HG03064 (cell line): ENCODE data around the gene USP35.

Source experiments
- ATAC-seq: cut with Tn5 transposase; IDR thresholded peaks from one replicate; pipeline ENCODE4 v1.9.1; 2021; ENCODE audit warnings: low read depth; ENCODE audit not compliant: unreplicated experiment

Gene USP35

DNA sequence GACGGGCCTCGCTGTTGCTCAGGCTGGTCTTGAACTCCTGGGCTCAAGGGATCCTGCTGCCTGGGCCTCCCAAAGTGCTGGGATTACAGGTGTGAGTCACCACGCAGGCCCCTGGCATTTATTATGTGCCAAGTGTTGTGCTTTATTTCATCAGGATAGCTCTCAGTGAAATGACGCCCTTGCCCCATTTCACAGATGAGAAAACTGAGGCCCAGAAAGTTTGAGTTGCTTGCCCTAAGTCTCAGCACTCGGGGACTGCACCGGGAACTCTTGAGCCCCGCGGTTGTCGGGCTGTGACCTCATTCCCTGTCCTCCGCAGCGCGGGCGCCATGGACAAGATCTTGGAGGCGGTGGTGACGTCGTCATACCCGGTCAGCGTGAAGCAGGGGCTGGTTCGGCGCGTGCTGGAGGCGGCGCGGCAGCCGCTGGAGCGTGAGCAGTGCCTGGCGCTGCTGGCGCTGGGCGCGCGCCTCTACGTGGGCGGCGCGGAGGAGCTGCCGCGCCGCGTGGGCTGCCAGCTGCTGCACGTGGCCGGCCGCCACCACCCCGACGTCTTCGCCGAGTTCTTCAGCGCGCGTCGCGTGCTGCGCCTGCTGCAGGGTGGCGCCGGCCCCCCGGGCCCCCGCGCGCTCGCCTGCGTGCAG is 7.3 kb downstream of the USP35 start:
- ATAC-seq, result no peak

- no peak for ATAC-seq
Observed at GRCh38 chr11:78196661-78197091, 8.0 kb downstream of the USP35 start.

- ATAC-seq, result no peak
Observed at GRCh38 chr11:78197816-78198215, 9.1 kb downstream of the USP35 start.

GRCh38 chr11:78199015-78199652 is 10.4 kb downstream of the USP35 start:
- no peak for ATAC-seq

- ATAC-seq, result no peak
Observed at GRCh38 chr11:78199653-78200015, 10.9 kb downstream of the USP35 start.

DNA sequence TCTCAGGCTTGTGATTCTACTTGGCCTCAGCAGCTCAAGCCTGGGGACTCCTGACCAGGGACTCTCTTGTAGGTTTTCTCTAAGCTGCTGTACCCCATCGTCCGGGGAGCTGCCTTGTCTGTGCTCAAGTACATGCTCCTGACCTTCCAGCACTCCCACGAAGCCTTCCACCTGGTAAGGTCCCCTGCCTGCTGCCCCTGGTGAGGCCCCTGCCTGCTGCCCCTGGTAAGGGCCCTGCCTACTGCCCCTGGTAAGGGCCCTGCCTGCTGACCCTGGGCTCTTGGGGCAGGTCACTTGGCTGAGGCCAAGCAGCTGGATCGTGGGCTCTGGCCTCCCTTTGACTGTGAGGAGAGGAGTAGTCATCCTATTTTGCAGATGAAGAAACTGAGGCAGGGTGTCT is 11.3 kb downstream of the USP35 start:
- ATAC-seq, result no peak

GRCh38 chr11:78200553-78200952 is 11.8 kb downstream of the USP35 start:
- no peak for ATAC-seq

DNA sequence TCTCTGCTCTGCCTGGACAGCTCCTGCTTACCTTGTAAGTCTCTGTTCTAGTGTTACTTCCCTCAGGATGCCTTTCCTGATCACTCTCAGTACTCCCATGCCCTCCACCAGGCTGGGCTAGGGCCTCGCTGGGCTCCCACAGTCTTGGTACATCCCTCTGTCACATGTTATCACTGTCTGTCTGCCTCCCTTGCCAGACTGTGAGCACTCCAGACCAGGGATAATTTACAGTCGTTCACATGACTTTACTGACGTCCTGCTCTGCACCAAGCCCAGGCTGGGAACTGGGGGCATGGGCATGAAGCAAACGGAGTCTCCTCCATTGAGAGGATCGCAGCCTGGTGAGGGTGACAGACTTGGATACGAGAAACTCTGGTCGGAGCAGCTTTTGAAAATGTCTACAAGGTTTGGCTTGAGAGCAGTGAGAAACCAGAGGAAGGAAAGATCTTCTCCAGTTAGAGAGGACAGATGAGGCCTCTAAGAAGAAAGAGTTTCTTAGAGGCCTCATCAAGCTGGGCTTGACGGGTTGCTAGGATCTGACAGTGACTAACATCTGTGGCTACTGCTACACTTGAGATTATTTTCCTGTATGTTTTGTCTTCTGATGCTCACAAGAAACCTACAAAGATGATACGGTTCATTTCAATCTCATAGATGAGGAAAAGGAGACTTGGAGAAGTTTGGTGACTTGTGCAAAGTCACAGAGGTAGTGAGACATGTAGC is 12.5 kb downstream of the USP35 start:
- ATAC-seq, result no peak

GRCh38 chr11:78202733-78203167 is 14.0 kb downstream of the USP35 start:
- no peak for ATAC-seq

GRCh38 chr11:78203184-78203583 is 14.5 kb downstream of the USP35 start:
- no peak for ATAC-seq

- no peak for ATAC-seq
Observed at GRCh38 chr11:78205256-78205655, 16.5 kb downstream of the USP35 start.

DNA sequence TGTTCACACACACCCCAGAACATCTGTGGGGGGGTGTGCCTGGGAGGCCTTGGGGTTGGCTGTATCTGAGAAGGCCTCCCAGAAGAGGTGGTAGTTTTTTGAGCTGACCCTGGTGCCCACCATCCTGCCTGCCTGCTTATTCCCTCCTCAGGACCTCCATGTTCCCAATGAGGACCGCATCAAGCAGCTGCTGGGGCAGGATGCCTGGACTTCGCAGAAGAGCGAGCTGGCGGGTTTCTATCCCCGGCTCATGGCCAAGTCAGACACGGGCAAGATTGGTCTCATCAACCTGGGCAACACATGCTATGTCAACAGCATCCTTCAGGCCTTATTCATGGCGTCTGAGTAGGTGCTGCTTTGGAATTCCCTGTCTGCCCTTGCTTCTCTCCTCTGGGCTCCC is 17.0 kb downstream of the USP35 start:
- no peak for ATAC-seq

- no peak for ATAC-seq
Observed at GRCh38 chr11:78207532-78208256, 19.0 kb downstream of the USP35 start.

GRCh38 chr11:78208257-78209165 is 19.8 kb downstream of the USP35 start:
- ATAC-seq, result no peak

GRCh38 chr11:78209478-78209877 is 20.8 kb downstream of the USP35 start:
- ATAC-seq, result no peak

- no peak for ATAC-seq
Observed at GRCh38 chr11:78210000-78210608, 21.4 kb downstream of the USP35 start.

- no peak for ATAC-seq
Observed at GRCh38 chr11:78211565-78211964, 22.8 kb downstream of the USP35 start.

DNA sequence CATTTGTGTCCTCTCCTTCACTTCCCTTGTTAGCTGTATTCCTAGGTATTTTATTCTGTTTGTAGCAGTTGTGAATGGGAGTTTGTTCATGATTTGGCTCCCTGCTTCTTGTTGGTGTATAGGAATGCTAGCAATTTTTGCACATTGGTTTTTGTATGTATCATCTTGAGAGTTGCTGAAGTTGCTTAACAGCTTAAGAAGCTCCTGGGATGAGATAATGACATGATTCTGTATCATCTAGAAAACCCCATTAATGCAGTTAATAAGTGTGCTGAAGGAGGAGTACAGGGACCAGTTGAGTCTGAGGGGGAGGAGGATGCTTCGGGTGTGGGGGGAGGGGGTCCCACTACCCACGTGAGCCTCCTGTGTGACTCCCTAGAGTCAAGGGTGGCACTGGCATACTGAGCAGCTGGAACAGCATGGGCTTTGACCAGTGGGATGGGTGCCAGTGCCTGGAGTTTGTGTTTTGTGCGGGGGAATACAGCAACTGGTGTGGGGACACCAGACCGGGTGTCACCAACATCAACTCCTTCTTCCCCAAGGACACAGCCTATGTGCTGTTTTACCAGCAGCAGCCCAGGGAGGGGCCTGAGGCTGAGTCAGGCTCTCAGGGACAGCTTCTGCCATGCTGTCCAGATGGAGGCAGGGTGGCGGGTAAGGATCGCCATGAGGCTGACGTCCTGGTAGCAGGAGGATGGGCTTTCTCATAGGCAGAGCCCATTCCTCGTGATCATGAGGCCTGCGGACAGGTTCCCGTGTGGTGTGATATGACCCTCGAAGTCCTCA is 24.1 kb downstream of the USP35 start:
- ATAC-seq, result no peak
